NB4 (cell line): ENCODE measurements around the gene AKAP6.

ENCODE experiments used
- DNase-seq: peaks from one replicate; pipeline ENCODE4 v3.0.0; 2010; ENCODE audit warnings: low read depth
- H3K4me3 ChIP-seq: one replicate; pipeline ENCODE4 v1.5.1; 2011; ENCODE audit warnings: mild to moderate bottlenecking, low read depth, low read length, moderate library complexity
- MYC ChIP-seq: IDR thresholded peaks from 2 replicates; pipeline ENCODE4 v1.6.1; 2011; ENCODE audit warnings: low read depth, low read length
- POLR2A ChIP-seq: IDR thresholded peaks from 2 replicates; pipeline ENCODE4 v1.6.1; 2011; ENCODE audit warnings: mild to moderate bottlenecking; ENCODE audit not compliant: insufficient read length; ENCODE audit errors: extremely low read depth
- TF ChIP-seq, protein P1 (sequence below): IDR thresholded peaks from 2 replicates; pipeline ENCODE4 v1.6.1; 2011; ENCODE audit warnings: low read depth, low read length
- TF ChIP-seq, protein P2 (sequence below): IDR thresholded peaks from one replicate; pipeline ENCODE4 v1.5.1; 2012; ENCODE audit warnings: low read depth, low read length

Gene AKAP6

DNA sequence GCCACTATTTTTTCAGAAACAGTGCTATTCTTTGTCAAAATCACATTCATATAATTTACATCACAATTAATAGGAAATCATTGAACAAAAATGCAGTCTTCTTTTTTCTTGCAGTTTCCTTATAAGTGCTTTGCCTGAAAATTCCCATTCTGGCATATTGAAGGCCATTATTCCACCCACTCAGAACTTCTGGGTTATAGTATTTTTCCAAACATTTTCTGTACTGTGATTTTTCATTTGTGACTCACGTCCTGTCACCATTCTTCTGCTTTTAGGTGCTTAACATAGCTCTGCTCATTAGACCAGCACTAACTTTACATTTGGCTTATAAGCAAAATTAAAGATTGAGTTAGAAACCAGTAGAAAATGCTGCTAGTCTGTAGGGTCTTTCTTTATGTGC, 368.6 kb downstream of the AKAP6 start:
- no peak for DNase-seq
- no peak overlapping the region for H3K4me3 ChIP-seq
- TF ChIP-seq MYC (no peak), POLR2A (no peak)
- TF ChIP-seq, protein P1, sequence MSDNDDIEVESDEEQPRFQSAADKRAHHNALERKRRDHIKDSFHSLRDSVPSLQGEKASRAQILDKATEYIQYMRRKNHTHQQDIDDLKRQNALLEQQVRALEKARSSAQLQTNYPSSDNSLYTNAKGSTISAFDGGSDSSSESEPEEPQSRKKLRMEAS = no peak
- TF ChIP-seq, protein P2, sequence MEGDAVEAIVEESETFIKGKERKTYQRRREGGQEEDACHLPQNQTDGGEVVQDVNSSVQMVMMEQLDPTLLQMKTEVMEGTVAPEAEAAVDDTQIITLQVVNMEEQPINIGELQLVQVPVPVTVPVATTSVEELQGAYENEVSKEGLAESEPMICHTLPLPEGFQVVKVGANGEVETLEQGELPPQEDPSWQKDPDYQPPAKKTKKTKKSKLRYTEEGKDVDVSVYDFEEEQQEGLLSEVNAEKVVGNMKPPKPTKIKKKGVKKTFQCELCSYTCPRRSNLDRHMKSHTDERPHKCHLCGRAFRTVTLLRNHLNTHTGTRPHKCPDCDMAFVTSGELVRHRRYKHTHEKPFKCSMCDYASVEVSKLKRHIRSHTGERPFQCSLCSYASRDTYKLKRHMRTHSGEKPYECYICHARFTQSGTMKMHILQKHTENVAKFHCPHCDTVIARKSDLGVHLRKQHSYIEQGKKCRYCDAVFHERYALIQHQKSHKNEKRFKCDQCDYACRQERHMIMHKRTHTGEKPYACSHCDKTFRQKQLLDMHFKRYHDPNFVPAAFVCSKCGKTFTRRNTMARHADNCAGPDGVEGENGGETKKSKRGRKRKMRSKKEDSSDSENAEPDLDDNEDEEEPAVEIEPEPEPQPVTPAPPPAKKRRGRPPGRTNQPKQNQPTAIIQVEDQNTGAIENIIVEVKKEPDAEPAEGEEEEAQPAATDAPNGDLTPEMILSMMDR = no peak

DNA sequence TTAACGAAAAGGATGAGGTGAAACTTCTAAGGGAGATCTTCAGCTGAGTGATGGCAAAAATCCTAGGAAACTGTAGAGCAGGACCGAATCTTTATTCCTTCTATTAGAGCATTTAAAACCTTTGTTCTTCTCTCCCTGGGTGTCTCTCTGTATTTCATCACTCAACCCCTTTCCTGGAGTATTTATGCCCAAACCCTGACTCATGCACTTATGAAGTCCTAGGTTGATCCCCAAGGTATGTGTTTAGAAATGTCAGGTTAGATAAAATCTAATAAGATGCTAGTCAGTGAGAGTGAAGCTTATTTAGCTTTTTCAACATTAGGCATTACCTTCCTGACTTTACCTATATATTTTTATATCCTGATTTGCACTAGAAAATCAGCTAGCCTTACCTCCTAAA, 369.7 kb downstream of the AKAP6 start:
- DNase-seq = no peak
- TF ChIP-seq, protein P1 = no peak
- TF ChIP-seq POLR2A = no peak
- H3K4me3 ChIP-seq = no peak overlapping the region

DNA sequence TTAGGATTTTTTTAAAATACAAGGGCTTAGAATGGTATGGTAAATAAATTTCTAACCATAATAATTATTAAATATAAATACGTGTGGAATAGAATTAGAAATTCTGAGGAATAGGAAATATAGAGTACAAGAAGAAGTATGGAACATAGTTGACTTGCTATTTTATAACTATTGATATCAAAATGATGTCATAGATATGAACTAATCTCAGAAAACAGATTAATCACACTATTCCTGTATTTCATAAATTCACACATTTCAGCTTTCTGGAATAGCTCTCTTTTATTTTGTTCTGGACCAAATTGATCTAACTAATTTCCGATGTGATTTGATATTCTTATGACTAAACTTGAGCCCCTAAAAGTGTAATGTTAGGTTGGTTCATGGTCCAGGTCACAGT, 372.4 kb downstream of the AKAP6 start:
- TF ChIP-seq, protein P1 = no peak
- TF ChIP-seq MYC (no peak), POLR2A (no peak)
- TF ChIP-seq, protein P2 = no peak
- H3K4me3 ChIP-seq = no peak overlapping the region
- no peak for DNase-seq

DNA sequence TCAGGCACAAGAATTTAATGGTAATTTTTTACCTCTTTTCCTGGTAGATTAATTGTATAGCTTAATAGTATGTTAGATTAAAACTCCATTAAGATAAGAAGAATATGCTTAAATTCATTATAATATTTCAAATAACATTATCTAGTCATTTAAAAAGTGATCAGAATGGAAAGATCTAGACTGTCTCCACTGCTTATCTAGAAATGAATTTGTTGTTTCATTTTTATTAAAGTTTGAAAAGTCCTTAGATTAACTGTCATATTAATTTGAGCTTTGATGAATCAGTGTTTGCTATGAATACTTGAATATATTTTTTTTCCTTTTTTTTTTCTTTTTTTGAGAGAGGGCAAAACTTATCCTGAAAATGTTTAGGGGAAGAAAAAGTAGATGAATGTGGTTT, 373.0 kb downstream of the AKAP6 start:
- TF ChIP-seq POLR2A (no peak), MYC (no peak)
- TF ChIP-seq, protein P2 = no peak
- TF ChIP-seq, protein P1 = no peak
- no peak overlapping the region for H3K4me3 ChIP-seq
- no peak for DNase-seq

DNA sequence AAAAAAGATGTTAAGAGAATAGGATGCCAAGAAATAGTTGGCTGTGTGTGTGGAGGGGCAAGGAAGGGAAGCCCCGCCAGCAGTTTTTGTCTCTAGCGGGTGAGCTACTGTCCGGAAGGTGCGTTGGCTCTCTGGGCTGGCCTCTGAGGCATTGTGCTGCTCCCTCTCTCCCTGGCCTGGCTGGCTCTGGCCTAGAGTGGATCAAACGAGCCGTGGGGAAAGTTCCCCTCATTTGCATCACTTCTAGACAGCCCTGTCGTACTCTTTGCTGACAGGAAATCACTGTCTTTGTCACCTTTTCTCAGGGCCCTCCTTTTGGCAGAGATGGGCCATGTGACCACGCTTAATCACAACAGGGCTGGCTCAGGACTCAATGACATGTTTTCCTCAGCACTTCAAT, 373.5 kb downstream of the AKAP6 start:
- DNase-seq = no peak
- TF ChIP-seq, protein P2 = no peak
- no peak for TF ChIP-seq MYC
- TF ChIP-seq POLR2A = no peak
- TF ChIP-seq, protein P1 = no peak

DNA sequence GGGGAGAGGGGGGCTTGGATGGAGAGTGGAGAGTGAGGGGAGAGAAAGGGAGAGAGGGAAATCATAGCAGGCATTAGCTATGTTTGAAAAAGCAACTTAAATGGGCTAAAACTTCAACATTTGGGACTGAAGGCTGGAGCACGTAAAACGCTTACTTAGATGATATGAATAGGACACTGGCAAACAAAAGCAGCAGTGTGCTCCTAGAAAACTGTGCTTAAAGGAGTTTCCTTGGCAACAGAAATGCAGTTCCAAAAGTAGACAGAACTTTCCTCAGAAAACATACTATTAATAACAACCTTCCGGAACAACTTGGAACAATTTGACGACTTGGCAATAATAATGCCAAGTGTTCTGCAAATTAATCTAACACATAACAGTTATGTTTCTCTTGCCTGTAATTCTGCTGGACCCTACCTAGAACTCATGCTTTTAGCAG, 374.1 kb downstream of the AKAP6 start:
- no peak for DNase-seq
- no peak overlapping the region for H3K4me3 ChIP-seq
- TF ChIP-seq, protein P1 = no peak
- TF ChIP-seq POLR2A (no peak), MYC (no peak)
- TF ChIP-seq, protein P2 = no peak

More for the DNA sequence above, 373.5 kb downstream of the AKAP6 start:
- H3K4me3 ChIP-seq = no peak overlapping the region
